HUES6 (cell line): ENCODE data around the gene EIF5.

Experiments
- H3K27ac ChIP-seq: 2 replicates; pipeline ENCODE4 v1.7.0; 2013; ENCODE audit warnings: low read depth, mild to moderate bottlenecking, low read length, inconsistent platforms
- H3K27me3 ChIP-seq: 2 replicates; pipeline ENCODE4 v1.6.1; 2013; ENCODE audit warnings: low read length; ENCODE audit not compliant: control insufficient read depth, insufficient read depth
- H3K36me3 ChIP-seq: 2 replicates; pipeline ENCODE4 v1.6.1; 2013; ENCODE audit warnings: low read length; ENCODE audit not compliant: control insufficient read depth, insufficient read depth
- H3K4me1 ChIP-seq: 2 replicates; pipeline ENCODE4 v1.6.1; 2013; ENCODE audit warnings: low read length; ENCODE audit not compliant: control insufficient read depth, insufficient read depth
- H3K4me3 ChIP-seq: 2 replicates; pipeline ENCODE4 v1.5.1; 2013; ENCODE audit warnings: low read depth, low read length
- H3K9ac ChIP-seq: one replicate; pipeline ENCODE4 v1.6.1; 2013; ENCODE audit warnings: mild to moderate bottlenecking, low read length
- H3K9me3 ChIP-seq: 2 replicates; pipeline ENCODE4 v1.6.1; 2013; ENCODE audit warnings: low read depth, low read length; ENCODE audit not compliant: control insufficient read depth, insufficient read depth

EIF5 gene

GRCh38 chr14:103293465-103293864 lies 40.6 kb upstream of the EIF5 start:
- Histone ChIP-seq H3K27ac (no peak overlapping the region), H3K4me1 (no peaks in the 10 kb centered on the region), H3K36me3 (no peaks in the 10 kb centered on the region), H3K27me3 (no peaks in the 10 kb centered on the region), H3K4me3 (no peak overlapping the region), H3K9ac (no peak overlapping the region), H3K9me3 (peaks cover 4% of the 10 kb centered on the region)

GRCh38 chr14:103294091-103294490 lies 39.9 kb upstream of the EIF5 start:
- no peak overlapping the region for H3K9ac ChIP-seq
- no peaks in the 10 kb centered on the region for H3K36me3 ChIP-seq
- H3K27ac ChIP-seq: no peak overlapping the region
- no peak overlapping the region for H3K4me3 ChIP-seq
- no peaks in the 10 kb centered on the region for H3K4me1 ChIP-seq
- H3K9me3 ChIP-seq: peaks cover under 1% of the 10 kb centered on the region; the same call in 1 of the 2 replicates
- H3K27me3 ChIP-seq: no peaks in the 10 kb centered on the region

- no peak overlapping the region for H3K4me3 ChIP-seq
- no peaks in the 10 kb centered on the region for H3K9me3 ChIP-seq
- H3K27ac ChIP-seq: no peak overlapping the region
- H3K27me3 ChIP-seq: no peaks in the 10 kb centered on the region
- no peak overlapping the region for H3K9ac ChIP-seq
- H3K36me3 ChIP-seq: no peaks in the 10 kb centered on the region
- H3K4me1 ChIP-seq: no peaks in the 10 kb centered on the region
Observed at GRCh38 chr14:103296007-103296406, 38.0 kb upstream of the EIF5 start.

GRCh38 chr14:103296987-103297386 lies 37.0 kb upstream of the EIF5 start:
- Histone ChIP-seq H3K4me3 (no peak overlapping the region), H3K4me1 (no peaks in the 10 kb centered on the region), H3K9ac (no peak overlapping the region), H3K9me3 (no peaks in the 10 kb centered on the region), H3K27ac (no peak overlapping the region), H3K27me3 (no peaks in the 10 kb centered on the region), H3K36me3 (no peaks in the 10 kb centered on the region)

GRCh38 chr14:103298620-103299019 lies 35.4 kb upstream of the EIF5 start:
- Histone ChIP-seq H3K36me3 (no peaks in the 10 kb centered on the region), H3K9ac (no peak overlapping the region), H3K9me3 (no peaks in the 10 kb centered on the region), H3K4me3 (no peak overlapping the region), H3K27ac (no peak overlapping the region), H3K4me1 (no peaks in the 10 kb centered on the region), H3K27me3 (no peaks in the 10 kb centered on the region)

GRCh38 chr14:103301512-103302354 lies 32.3 kb upstream of the EIF5 start:
- H3K9ac ChIP-seq: no peak overlapping the region
- no peaks in the 10 kb centered on the region for H3K36me3 ChIP-seq
- no peaks in the 10 kb centered on the region for H3K4me1 ChIP-seq
- H3K4me3 ChIP-seq: no peak overlapping the region
- H3K9me3 ChIP-seq: no peaks in the 10 kb centered on the region
- H3K27me3 ChIP-seq: no peaks in the 10 kb centered on the region
- H3K27ac ChIP-seq: no peak overlapping the region

- H3K36me3 ChIP-seq: no peaks in the 10 kb centered on the region
- no peak overlapping the region for H3K27ac ChIP-seq
- H3K4me1 ChIP-seq: no peaks in the 10 kb centered on the region
- H3K9ac ChIP-seq: no peak overlapping the region
- no peak overlapping the region for H3K4me3 ChIP-seq
- H3K27me3 ChIP-seq: no peaks in the 10 kb centered on the region
- no peaks in the 10 kb centered on the region; the same call in 1 of the 2 replicates for H3K9me3 ChIP-seq
Observed at GRCh38 chr14:103302966-103303365, 31.1 kb upstream of the EIF5 start.

- H3K36me3 ChIP-seq: no peaks in the 10 kb centered on the region
- H3K27me3 ChIP-seq: no peaks in the 10 kb centered on the region
- H3K27ac ChIP-seq: no peak overlapping the region
- H3K9ac ChIP-seq: no peak overlapping the region
- no peaks in the 10 kb centered on the region; the same call in 1 of the 2 replicates for H3K9me3 ChIP-seq
- H3K4me1 ChIP-seq: no peaks in the 10 kb centered on the region
- H3K4me3 ChIP-seq: no peak overlapping the region
Observed at GRCh38 chr14:103304706-103305105, 29.3 kb upstream of the EIF5 start.

- Histone ChIP-seq H3K4me1 (no peaks in the 10 kb centered on the region), H3K27ac (no peak overlapping the region), H3K4me3 (no peak overlapping the region), H3K9ac (no peak overlapping the region), H3K36me3 (no peaks in the 10 kb centered on the region), H3K27me3 (no peaks in the 10 kb centered on the region), H3K9me3 (no peaks in the 10 kb centered on the region; the same call in 1 of the 2 replicates)
Observed at GRCh38 chr14:103308717-103309616, 25.1 kb upstream of the EIF5 start.

- Histone ChIP-seq H3K4me1 (no peaks in the 10 kb centered on the region), H3K27me3 (no peaks in the 10 kb centered on the region), H3K36me3 (no peaks in the 10 kb centered on the region), H3K4me3 (no peak overlapping the region), H3K9ac (no peak overlapping the region), H3K27ac (no peak overlapping the region), H3K9me3 (no peaks in the 10 kb centered on the region; the same call in 1 of the 2 replicates)
Observed at GRCh38 chr14:103310576-103311095, 23.4 kb upstream of the EIF5 start.
